PC-9 (cell line): ENCODE data around the gene LRRFIP1. TPM values are rescaled to one million over a fixed set of nuclear protein-coding genes. Genes with fewer than 3 reads are reported as not detected.
"Not testable (repeated sequence)": the region's sequence is repeated elsewhere in the genome, so short reads cannot be mapped to it uniquely, and the experiment has no call there.

ENCODE experiments used
- BruUV-seq: library from RNA; stranded (reverse); fragments of 400-500 nt; replicated peaks from 2 replicates; lab custom pipeline; 2021; lab: Mats Ljungman, UMichigan
- CTCF ChIA-PET: fragments of 300-600 bp; sonication (Branson Sonifier 250); formaldehyde crosslinking; loops from one replicate; lab custom pipeline; 2022; ENCODE audit warnings: antibody characterized with exemption; lab: Charles Lee
- POLR2A ChIA-PET: fragments of 300-600 bp; sonication (Branson Sonifier 250); formaldehyde crosslinking; loops from one replicate; lab custom pipeline; 2022; ENCODE audit warnings: antibody characterized with exemption; ENCODE audit not compliant: unreplicated experiment; lab: Charles Lee
- DNase-seq, 2 experiments: peaks; one replicate each; pipeline versions ENCODE4 v3.0.0 to v3.0.0-alpha.2; 2015 to 2022; ENCODE audit warnings: mixed read lengths in 1 of 2
- H2AFZ ChIP-seq: fragments of 200-600 bp; sonication (generic); 2 replicates; pipeline ENCODE4 v1.8.1; 2017; ENCODE audit warnings: antibody characterized with exemption
- H3F3A ChIP-seq: fragments of 200-600 bp; sonication (generic); 2 replicates; pipeline ENCODE4 v1.8.1; 2017; ENCODE audit warnings: antibody characterized with exemption, mild to moderate bottlenecking, low read depth; ENCODE audit not compliant: insufficient read depth
- H3K27ac ChIP-seq: fragments of 200-600 bp; sonication (generic); 2 replicates; pipeline ENCODE4 v1.6.1; 2016; ENCODE audit warnings: mixed run types
- H3K27me3 ChIP-seq: fragments of 200-600 bp; sonication (generic); 2 replicates; pipeline ENCODE4 v1.6.1; 2016; ENCODE audit warnings: low read depth, mixed run types; ENCODE audit not compliant: insufficient read depth
- H3K36me3 ChIP-seq: fragments of 200-600 bp; sonication (generic); 2 replicates; pipeline ENCODE4 v1.6.1; 2016; ENCODE audit warnings: low read depth, mixed run types
- H3K4me1 ChIP-seq: fragments of 200-600 bp; sonication (generic); replicated peaks from 2 replicates; pipeline ENCODE4 v1.6.1; 2016; ENCODE audit warnings: mixed run types; ENCODE audit not compliant: insufficient read depth
- H3K4me2 ChIP-seq: fragments of 200-600 bp; sonication (generic); 2 replicates; pipeline ENCODE4 v1.6.1; 2017; ENCODE audit warnings: mixed run types
- H3K4me3 ChIP-seq: fragments of 200-600 bp; sonication (generic); 2 replicates; pipeline ENCODE4 v1.6.1; 2016; ENCODE audit warnings: mixed run types
- H3K79me2 ChIP-seq: fragments of 200-600 bp; sonication (generic); 2 replicates; pipeline ENCODE4 v1.6.1; 2017; ENCODE audit warnings: low read depth, mixed run types
- H3K9me2 ChIP-seq: fragments of 200-600 bp; sonication (generic); 2 replicates; pipeline ENCODE4 v1.8.1; 2017; ENCODE audit warnings: mild to moderate bottlenecking; ENCODE audit not compliant: insufficient read depth
- H3K9me3 ChIP-seq: fragments of 200-600 bp; sonication (generic); 2 replicates; pipeline ENCODE4 v1.8.1; 2016; ENCODE audit warnings: low read depth; ENCODE audit not compliant: insufficient read depth
- H4K20me1 ChIP-seq: fragments of 200-600 bp; sonication (generic); 2 replicates; pipeline ENCODE4 v1.8.1; 2017; ENCODE audit not compliant: insufficient read depth
- EZH2 ChIP-seq: fragments of 200-600 bp; sonication (generic); IDR thresholded peaks from 2 replicates; pipeline ENCODE4 v1.8.0; 2017; ENCODE audit warnings: antibody characterized with exemption, low read depth
- intact Hi-C: fragments of 100-400 bp; cut with micrococcal nuclease; formaldehyde crosslinking; loops from one replicate; pipeline ENCODE4 v1.10.0; 2022; ENCODE audit not compliant: unreplicated experiment
- total RNA-seq: library from RNA; stranded (reverse); gene quantifications from 2 replicates; pipeline ENCODE4 v1.2.3, GENCODE V29; 2021
- TF ChIP-seq, protein P1 (sequence below): fragments of 200-600 bp; sonication (generic); conservative IDR thresholded peaks from 2 replicates; pipeline ENCODE4 v1.6.1; 2017; ENCODE audit warnings: mixed run types, antibody characterized with exemption, mild to moderate bottlenecking, moderate library complexity

The LRRFIP1 gene
- total RNA-seq, 1 experiment from 2014 or later, result 238 TPM

DNA sequence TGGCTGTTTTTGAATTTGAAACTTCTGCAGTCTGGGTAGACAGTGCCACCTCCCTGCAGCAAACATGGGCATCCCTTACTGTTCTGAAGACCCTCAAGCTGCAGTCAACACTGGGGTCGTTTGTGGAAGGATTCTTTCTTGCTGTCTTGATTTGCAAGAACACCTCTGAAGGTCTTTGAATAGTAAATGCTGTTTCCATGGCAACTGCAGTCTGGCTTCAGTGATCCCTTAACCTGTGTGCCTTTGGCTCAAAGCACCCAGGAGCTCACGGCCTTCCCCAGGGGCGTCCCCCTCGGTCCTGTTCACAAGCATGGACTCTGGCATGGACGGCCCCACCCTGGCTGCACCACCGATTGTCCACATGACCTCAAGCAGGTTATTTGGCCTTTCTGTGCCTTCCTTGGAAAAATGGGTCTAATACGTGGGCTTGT lies 38.3 kb downstream of the LRRFIP1 start:
- Histone ChIP-seq H2AFZ (no peak overlapping the region), H3K27ac (no peak overlapping the region), H3K4me1 (peaks cover 34% of the 10 kb centered on the region), H3K79me2 (no peaks in the 10 kb centered on the region), H3K9me2 (no peaks in the 10 kb centered on the region), H3K36me3 (no peaks in the 10 kb centered on the region), H3K4me3 (no peak overlapping the region), H3K9me3 (no peaks in the 10 kb centered on the region), H3K27me3 (no peaks in the 10 kb centered on the region), H4K20me1 (no peaks in the 10 kb centered on the region), H3K4me2 (no peak overlapping the region), H3F3A (peaks cover 24% of the 10 kb centered on the region)
- ChIA-PET CTCF (interaction anchor here (1.0 kb wide), 1 partner anchor 84 kb away, joined by 3 read pairs; no protein-coding TSS in a partner anchor), POLR2A (interaction anchor here (0.7 kb wide), 1 partner anchor 524 kb away, joined by 3 read pairs; no protein-coding TSS in a partner anchor)
- no TSS peak for BruUV-seq
- intact Hi-C loops, result no loop called here
- no peak for DNase-seq
- TF ChIP-seq, protein P1, sequence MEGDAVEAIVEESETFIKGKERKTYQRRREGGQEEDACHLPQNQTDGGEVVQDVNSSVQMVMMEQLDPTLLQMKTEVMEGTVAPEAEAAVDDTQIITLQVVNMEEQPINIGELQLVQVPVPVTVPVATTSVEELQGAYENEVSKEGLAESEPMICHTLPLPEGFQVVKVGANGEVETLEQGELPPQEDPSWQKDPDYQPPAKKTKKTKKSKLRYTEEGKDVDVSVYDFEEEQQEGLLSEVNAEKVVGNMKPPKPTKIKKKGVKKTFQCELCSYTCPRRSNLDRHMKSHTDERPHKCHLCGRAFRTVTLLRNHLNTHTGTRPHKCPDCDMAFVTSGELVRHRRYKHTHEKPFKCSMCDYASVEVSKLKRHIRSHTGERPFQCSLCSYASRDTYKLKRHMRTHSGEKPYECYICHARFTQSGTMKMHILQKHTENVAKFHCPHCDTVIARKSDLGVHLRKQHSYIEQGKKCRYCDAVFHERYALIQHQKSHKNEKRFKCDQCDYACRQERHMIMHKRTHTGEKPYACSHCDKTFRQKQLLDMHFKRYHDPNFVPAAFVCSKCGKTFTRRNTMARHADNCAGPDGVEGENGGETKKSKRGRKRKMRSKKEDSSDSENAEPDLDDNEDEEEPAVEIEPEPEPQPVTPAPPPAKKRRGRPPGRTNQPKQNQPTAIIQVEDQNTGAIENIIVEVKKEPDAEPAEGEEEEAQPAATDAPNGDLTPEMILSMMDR, result no peak
- TF ChIP-seq EZH2, result no peak

DNA sequence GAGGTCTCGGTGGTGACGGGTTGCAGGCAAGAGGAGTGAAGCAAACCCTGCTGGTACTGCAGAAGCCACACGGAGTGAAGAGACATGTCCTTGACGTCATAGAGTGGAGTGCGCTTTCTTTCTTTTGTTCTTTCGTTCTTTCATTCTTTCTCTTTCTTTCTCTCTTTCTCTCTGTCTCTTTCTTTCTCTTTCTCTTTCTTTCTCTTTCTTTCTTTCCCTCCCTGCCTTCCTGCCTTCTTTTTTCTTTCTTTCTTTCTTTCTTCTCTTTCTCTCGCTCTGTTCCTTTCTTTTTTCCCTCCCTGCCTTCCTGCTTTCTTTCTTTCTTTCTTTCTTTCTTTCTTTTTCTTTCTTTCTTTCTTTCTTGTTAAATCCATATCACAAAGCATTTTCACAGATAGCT lies 39.2 kb downstream of the LRRFIP1 start:
- no TSS peak for BruUV-seq
- no peak overlapping the region for H3K4me3 ChIP-seq
- intact Hi-C loops, result no loop called here
- no peak overlapping the region for H3K4me2 ChIP-seq
- ChIA-PET POLR2A (interaction anchor here (0.7 kb wide), 1 partner anchor 27 kb away, joined by 26 read pairs; no protein-coding TSS in a partner anchor), CTCF (no interaction called here)
- peaks cover 15% of the 10 kb centered on the region; the same call in 1 of the 2 replicates for H3F3A ChIP-seq
- no peaks in the 10 kb centered on the region for H3K79me2 ChIP-seq
- H2AFZ ChIP-seq, result no peak overlapping the region
- no peaks in the 10 kb centered on the region for H3K9me3 ChIP-seq
- no peak for DNase-seq
- no peaks in the 10 kb centered on the region for H3K9me2 ChIP-seq
- H3K27ac ChIP-seq, result no peak overlapping the region
- no peaks in the 10 kb centered on the region for H4K20me1 ChIP-seq
- no peaks in the 10 kb centered on the region for H3K36me3 ChIP-seq
- H3K27me3 ChIP-seq, result no peaks in the 10 kb centered on the region
- peaks cover 26% of the 10 kb centered on the region for H3K4me1 ChIP-seq
- TF ChIP-seq EZH2, result no peak
- TF ChIP-seq, protein P1, result no peak

DNA sequence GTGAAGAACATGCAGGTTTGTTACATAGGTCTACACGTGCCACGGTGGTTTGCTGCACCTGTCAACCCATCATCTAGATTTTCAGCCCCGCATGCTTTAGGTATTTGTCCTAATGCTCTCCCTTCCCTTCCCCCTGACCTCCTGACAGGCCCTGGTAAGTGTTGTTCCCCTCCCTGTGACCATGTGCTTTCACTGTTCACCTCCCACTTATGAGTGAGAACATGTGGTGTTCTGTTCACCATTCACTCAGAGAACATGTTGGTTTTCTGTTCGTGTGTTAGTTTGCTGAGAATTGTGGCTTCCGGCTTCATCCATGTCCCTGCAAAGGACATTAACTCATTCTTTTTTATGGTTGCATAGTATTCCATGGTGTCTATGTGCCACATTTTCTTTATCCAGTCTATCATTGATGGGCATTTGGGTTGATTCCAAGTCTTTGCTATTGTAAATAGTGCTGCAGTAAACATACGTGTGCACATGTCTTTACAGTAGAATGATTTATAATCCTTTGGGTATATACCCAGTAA lies 39.7 kb downstream of the LRRFIP1 start:
- POLR2A ChIA-PET, result interaction anchor here (0.7 kb wide), 1 partner anchor 27 kb away, joined by 26 read pairs; no protein-coding TSS in a partner anchor
- BruUV-seq, CTCF ChIA-PET: not testable (repeated sequence)

More for the DNA sequence above, 39.7 kb downstream of the LRRFIP1 start:
- DNase-seq, intact Hi-C loops, H3K4me3 ChIP-seq, H4K20me1 ChIP-seq, H3K9me3 ChIP-seq, H2AFZ ChIP-seq, H3K79me2 ChIP-seq, H3K9me2 ChIP-seq, H3K36me3 ChIP-seq, H3K4me2 ChIP-seq, H3K27ac ChIP-seq, H3K27me3 ChIP-seq: not testable (repeated sequence)
- peaks cover 22% of the 10 kb centered on the region for H3K4me1 ChIP-seq
- peaks cover 12% of the 10 kb centered on the region; the same call in 1 of the 2 replicates for H3F3A ChIP-seq
